H1 (cell line): Measurements from ENCODE around the gene LARP1. TPM values are rescaled to one million over a fixed set of nuclear protein-coding genes. Genes with fewer than 3 reads are reported as not detected.

Experiments used
- CTCF ChIA-PET: fragments of 300-600 bp; sonication (Branson Sonifier 250); formaldehyde crosslinking; loops from one replicate; lab custom pipeline; 2021; ENCODE audit not compliant: partially characterized antibody; lab: Charles Lee
- POLR2A ChIA-PET: fragments of 300-600 bp; sonication (Branson Sonifier 250); formaldehyde crosslinking; loops from one replicate; lab custom pipeline; 2021; ENCODE audit warnings: inconsistent platforms; ENCODE audit not compliant: partially characterized antibody; lab: Charles Lee
- DNase-seq, 2 experiments: peaks; one replicate each; pipeline versions ENCODE4 v3.0.0 to v3.0.0-alpha.2; 2010 to 2022; ENCODE audit warnings: low spot score in 2 of 2, low read depth in 1 of 2, mixed read lengths in 1 of 2
- FAIRE-seq: peaks from 2 replicates; lab custom pipeline; 2011; peaks lifted over from hg19 to GRCh38; lab: Jason Lieb, UNC
- H2AFZ ChIP-seq: 2 replicates; pipeline ENCODE4 v1.8.1; 2012; ENCODE audit warnings: low read length, inconsistent platforms
- H2AK5ac ChIP-seq: 2 replicates; pipeline ENCODE4 v1.6.1; 2013; ENCODE audit warnings: low read depth, low read length
- H2BK120ac ChIP-seq: replicated peaks from 2 replicates; pipeline ENCODE3; 2013; ENCODE audit warnings: low read depth, low read length, inconsistent platforms
- H2BK12ac ChIP-seq: 2 replicates; pipeline ENCODE4 v1.6.1; 2013; ENCODE audit warnings: low read depth, low read length
- H2BK15ac ChIP-seq: 2 replicates; pipeline ENCODE4 v1.6.1; 2013; ENCODE audit warnings: low read length
- H2BK20ac ChIP-seq: 2 replicates; pipeline ENCODE4 v1.6.1; 2013; ENCODE audit warnings: low read length
- H2BK5ac ChIP-seq: 2 replicates; pipeline ENCODE4 v1.6.1; 2013; ENCODE audit warnings: low read depth, low read length
- H3K14ac ChIP-seq: 2 replicates; pipeline ENCODE4 v1.6.1; 2013; ENCODE audit warnings: inconsistent platforms; ENCODE audit not compliant: insufficient read length
- H3K18ac ChIP-seq: 2 replicates; pipeline ENCODE4 v1.6.1; 2013; ENCODE audit warnings: low read length; ENCODE audit errors: extremely low read depth
- H3K23ac ChIP-seq: 2 replicates; pipeline ENCODE4 v1.6.1; 2013; ENCODE audit warnings: inconsistent platforms; ENCODE audit not compliant: insufficient read length
- H3K23me2 ChIP-seq: 2 replicates; pipeline ENCODE4 v1.6.1; 2013; ENCODE audit warnings: low read depth, low read length
- H3K27ac ChIP-seq: 2 replicates; pipeline ENCODE4 v1.6.1; 2011; ENCODE audit warnings: low read depth, low read length, inconsistent platforms
- H3K27me3 ChIP-seq, 4 experiments: replicated peaks in 1 of 4; 1 replicate in 1 of 4; 2 replicates in 3 of 4; pipeline versions ENCODE4 v1.6.1 to v1.8.1; 2011 to 2013; ENCODE audit warnings: low read length in 3 of 4, mild to moderate bottlenecking in 3 of 4, inconsistent platforms in 2 of 4, mixed read lengths in 2 of 4, moderate library complexity in 1 of 4; ENCODE audit not compliant: control insufficient read depth in 3 of 4, insufficient read depth in 3 of 4; ENCODE audit errors: extremely low read depth in 1 of 4
- H3K36me3 ChIP-seq, 4 experiments: 2 replicates each; pipeline versions ENCODE4 v1.6.1 to v1.8.1; 2011 to 2013; ENCODE audit warnings: mild to moderate bottlenecking in 4 of 4, low read length in 3 of 4, moderate library complexity in 2 of 4, control low read depth in 1 of 4, inconsistent platforms in 1 of 4; ENCODE audit not compliant: insufficient read depth in 4 of 4, control insufficient read depth in 2 of 4
- H3K4ac ChIP-seq: replicated peaks from 2 replicates; pipeline ENCODE3; 2013; ENCODE audit warnings: low read length, low read depth, mixed read lengths, inconsistent platforms; ENCODE audit not compliant: insufficient read length
- H3K4me1 ChIP-seq, 4 experiments: replicated peaks in 1 of 4; 1 replicate in 1 of 4; 2 replicates in 3 of 4; pipeline versions ENCODE4 v1.6.1 to v1.8.1; 2011 to 2013; ENCODE audit warnings: low read length in 3 of 4, inconsistent platforms in 2 of 4, mixed read lengths in 1 of 4; ENCODE audit not compliant: insufficient read depth in 4 of 4, control insufficient read depth in 3 of 4
- H3K4me2 ChIP-seq, 2 experiments: 2 replicates each; pipeline versions ENCODE4 v1.6.1 to v1.8.1; 2011 to 2013; ENCODE audit warnings: low read depth in 2 of 2, low read length in 2 of 2, control low read depth in 1 of 2, inconsistent platforms in 1 of 2, mild to moderate bottlenecking in 1 of 2; ENCODE audit not compliant: insufficient read depth in 1 of 2
- H3K4me3 ChIP-seq, 4 experiments: fragments of 200-600, 300-600 bp in 1 of 4; sonication (generic), shearing (Covaris generic), sonication (Bioruptor Twin) in 1 of 4; 2 replicates each; pipeline versions ENCODE4 v1.5.1 to v1.8.1; 2011 to 2016; ENCODE audit warnings: low read length in 4 of 4, low read depth in 3 of 4, control low read depth in 2 of 4, inconsistent platforms in 2 of 4, mild to moderate bottlenecking in 2 of 4, mixed read lengths in 1 of 4, moderate library complexity in 1 of 4; ENCODE audit not compliant: insufficient read depth in 2 of 4; ENCODE audit errors: extremely low read depth in 1 of 4
- H3K56ac ChIP-seq: replicated peaks from 2 replicates; pipeline ENCODE3; 2013; ENCODE audit warnings: low read depth, mild to moderate bottlenecking, mixed read lengths, low read length, inconsistent platforms; ENCODE audit not compliant: insufficient read length
- H3K79me1 ChIP-seq: 2 replicates; pipeline ENCODE4 v1.6.1; 2013; ENCODE audit warnings: low read depth, low read length, control low read depth
- H3K79me2 ChIP-seq, 2 experiments: 2 replicates each; pipeline versions ENCODE4 v1.6.1 to v1.8.1; 2012 to 2013; ENCODE audit warnings: low read length in 2 of 2, mild to moderate bottlenecking in 2 of 2, inconsistent platforms in 1 of 2; ENCODE audit not compliant: insufficient read depth in 2 of 2, control insufficient read depth in 1 of 2
- H3K9ac ChIP-seq, 4 experiments: replicated peaks in 1 of 4; 1 replicate in 1 of 4; 2 replicates in 3 of 4; pipeline versions ENCODE4 v1.6.1 to v1.8.1; 2011 to 2013; ENCODE audit warnings: low read depth in 3 of 4, low read length in 3 of 4, control low read depth in 2 of 4, mild to moderate bottlenecking in 2 of 4, moderate library complexity in 2 of 4, inconsistent platforms in 1 of 4; ENCODE audit errors: extremely low read depth in 1 of 4
- H3K9me3 ChIP-seq, 2 experiments: 2 replicates each; pipeline versions ENCODE4 v1.6.1 to v1.8.1; 2012 to 2013; ENCODE audit warnings: mild to moderate bottlenecking in 2 of 2, moderate library complexity in 2 of 2, control low read depth in 1 of 2, inconsistent platforms in 1 of 2, low read depth in 1 of 2, low read length in 1 of 2, mixed read lengths in 1 of 2; ENCODE audit not compliant: insufficient read depth in 2 of 2
- H4K20me1 ChIP-seq, 2 experiments: replicated peaks in 1 of 2; 2 replicates each; pipeline versions ENCODE3 to v1.8.1; 2011 to 2013; ENCODE audit warnings: inconsistent platforms in 2 of 2, low read length in 2 of 2, mild to moderate bottlenecking in 1 of 2; ENCODE audit not compliant: insufficient read depth in 2 of 2, control insufficient read depth in 1 of 2
- H4K5ac ChIP-seq: 2 replicates; pipeline ENCODE4 v1.6.1; 2013; ENCODE audit warnings: low read length, low read depth, mixed read lengths, inconsistent platforms; ENCODE audit not compliant: insufficient read length
- H4K8ac ChIP-seq: 2 replicates; pipeline ENCODE4 v1.8.0; 2013; ENCODE audit warnings: mild to moderate bottlenecking, moderate library complexity, low read length, inconsistent platforms; ENCODE audit not compliant: insufficient read depth; ENCODE audit errors: extremely low read depth
- H4K91ac ChIP-seq: replicated peaks from 2 replicates; pipeline ENCODE3; 2013; ENCODE audit warnings: low read length, mixed read lengths, inconsistent platforms; ENCODE audit not compliant: insufficient read length
- E2F6 ChIP-seq: IDR thresholded peaks from 2 replicates; pipeline ENCODE4 v1.6.1; 2012; ENCODE audit warnings: inconsistent platforms
- WGBS, 2 experiments: shearing (Covaris generic) in 1 of 2; methylation state at CpG; one replicate each; pipeline versions ENCODE4 v1.1.6 to v1.1.7; 2013 to 2015; ENCODE audit warnings: low lambda C conversion rate in 2 of 2, mixed read lengths in 2 of 2, inconsistent platforms in 1 of 2, low coverage in 1 of 2, missing lambda C conversion rate in 1 of 2; ENCODE audit not compliant: insufficient replicate concordance in 2 of 2, insufficient coverage in 1 of 2, insufficient read length in 1 of 2; ENCODE audit errors: extremely low coverage in 1 of 2, missing lambda C conversion rate in 1 of 2; 5-methylcytosine and 5-hydroxymethylcytosine counted together
- polyA plus RNA-seq, 7 experiments: library from polyadenylated mRNA; depleted of rRNA in 3 of 7; stranded (reverse) in 5 of 7; unstranded in 2 of 7; fragments of >200 nt in 5 of 7; fragments of 200-250 nt in 2 of 7; gene quantifications; 1 replicate in 5 of 7; 2 replicates in 1 of 7; 4 replicates in 1 of 7; pipeline versions ENCODE4 v1.2.1 to v1.2.3, GENCODE V29; 2011 to 2013; ENCODE audit warnings: missing spikeins in 2 of 7, mixed read lengths in 2 of 7
- total RNA-seq: library from RNA; stranded (reverse); fragmentation: NEBNext Ultra II Directional; extraction: Animal tissue kit (Norgen Biotek cat#: 25700); gene quantifications from 2 replicates; pipeline ENCODE4 v1.2.1, GENCODE V29; 2021

The LARP1 gene
- total and polyA plus RNA-seq, 2 of the 8 experiments (the other 6 are each of a cell fraction or from before 2014, with no cell fraction given): 106 to 422 TPM

GRCh38 chr5:154778534-154778933 lies 23.4 kb downstream of the LARP1 start:
- H4K91ac ChIP-seq: no peak overlapping the region
- H2AFZ ChIP-seq: no peak overlapping the region
- H3K4me3 ChIP-seq: no peak overlapping the region
- peaks cover 83 to 100% of the 10 kb centered on the region in 2 experiments for H3K79me2 ChIP-seq
- peaks cover 12 to 39% (median 30%) of the 10 kb centered on the region in 4 experiments for H3K4me1 ChIP-seq
- H2BK20ac ChIP-seq: no peak overlapping the region
- peaks cover 0 to 7% (median 0%) of the 10 kb centered on the region in 4 experiments; a peak in 1 of 8 replicates for H3K36me3 ChIP-seq
- no peak overlapping the region for H2AK5ac ChIP-seq
- H2BK5ac ChIP-seq: no peak overlapping the region
- no peak overlapping the region for H4K8ac ChIP-seq
- H3K4me2 ChIP-seq: no peak overlapping the region
- H4K20me1 ChIP-seq: peaks cover 58 to 61% of the 10 kb centered on the region in 2 experiments
- ChIA-PET CTCF (interaction anchor here (1.2 to 1.9 kb wide), 5 partner anchors 10 to 131 kb away, joined by 3 to 12 read pairs (median 5); no protein-coding TSS in a partner anchor), POLR2A (interaction anchor here (0.6 to 20.6 kb wide), 6 partner anchors 9 to 121 kb away, joined by 3 to 307 read pairs (median 5); no protein-coding TSS in a partner anchor)
- no peak overlapping the region for H4K5ac ChIP-seq
- no peak for FAIRE-seq
- no peaks in the 10 kb centered on the region for H3K23me2 ChIP-seq
- peaks cover 32% of the 10 kb centered on the region for H3K79me1 ChIP-seq
- no peaks in the 10 kb centered on the region for H3K9me3 ChIP-seq
- no peak overlapping the region for H3K18ac ChIP-seq
- H3K23ac ChIP-seq: no peak overlapping the region
- no peak overlapping the region for H3K27ac ChIP-seq
- no peak overlapping the region for H3K9ac ChIP-seq
- no peak for TF ChIP-seq E2F6
- no peak overlapping the region for H3K56ac ChIP-seq
- no peak overlapping the region for H2BK120ac ChIP-seq
- H3K4ac ChIP-seq: no peak overlapping the region
- WGBS, 2 experiments: 92% methylated on average over 2 of the region's 2 CpGs; no CpG with 5 or more reads in 1 of the 2 experiments
- no peak overlapping the region for H2BK15ac ChIP-seq
- DNase-seq: no peak
- no peak overlapping the region for H3K14ac ChIP-seq
- no peaks in the 10 kb centered on the region for H3K27me3 ChIP-seq
- H2BK12ac ChIP-seq: no peak overlapping the region
